K562 (cell line): ENCODE data around the gene PRKAR2B. TPM values are rescaled to one million over a fixed set of nuclear protein-coding genes. Genes with fewer than 3 reads are reported as not detected.

ENCODE experiments used
- ATAC-seq: fragments of 200-7000 bp; cut with Tn5 transposase; 3 replicates; pipeline ENCODE4 v1.9.1; 2020; ENCODE audit warnings: moderate library complexity
- BruUV-seq: library from RNA; stranded (reverse); fragments of 400-500 nt; replicated peaks from 2 replicates; lab custom pipeline; 2021; lab: Mats Ljungman, UMichigan
- CTCF ChIA-PET: fragments of 300-600 bp; formaldehyde crosslinking; extraction: SDS; loops from one replicate; lab custom pipeline; 2021; ENCODE audit warnings: low intra/inter-chr PET ratio; lab: Yijun Ruan, JAX
- POLR2A ChIA-PET: fragments of 300-600, 350-650 bp; sonication (Branson Sonifier 250); formaldehyde crosslinking; extraction: SDS; loops from one replicate; lab custom pipeline; 2021; ENCODE audit warnings: antibody characterized with exemption, inconsistent platforms; lab: Yijun Ruan, JAX
- DNase-seq, 4 experiments: peaks; one replicate each; pipeline versions ENCODE4 v3.0.0 to v3.0.0-alpha.2; 2011 to 2018; ENCODE audit warnings: low spot score in 3 of 4, mixed read lengths in 3 of 4; ENCODE audit errors: extremely low read depth in 1 of 4
- FAIRE-seq: peaks from 2 replicates; lab custom pipeline; 2011; peaks lifted over from hg19 to GRCh38; lab: Jason Lieb, UNC
- H2AFZ ChIP-seq: 2 replicates; pipeline ENCODE4 v1.6.0; 2011; ENCODE audit warnings: low read depth, low read length, control low read depth, inconsistent platforms
- H3K27ac ChIP-seq: fragments of 200-600 bp; 3 replicates; pipeline ENCODE4 v1.8.0; 2011; ENCODE audit warnings: low read depth, mild to moderate bottlenecking, control low read depth, inconsistent platforms, low read length, moderate library complexity, mixed read lengths; ENCODE audit errors: extremely low read depth
- H3K27me3 ChIP-seq, 2 experiments: fragments of 300-600 bp in 1 of 2; 2 replicates in 1 of 2; 3 replicates in 1 of 2; pipeline versions ENCODE4 v1.6.0 to v1.8.0; 2011; ENCODE audit warnings: inconsistent platforms in 2 of 2, low read length in 2 of 2, mild to moderate bottlenecking in 1 of 2, mixed read lengths in 1 of 2, moderate library complexity in 1 of 2; ENCODE audit not compliant: control insufficient read depth in 2 of 2, insufficient read depth in 2 of 2
- H3K36me3 ChIP-seq: fragments of 300-600 bp; 3 replicates; pipeline ENCODE4 v1.8.0; 2011; ENCODE audit warnings: mild to moderate bottlenecking, low read length, inconsistent platforms; ENCODE audit not compliant: control insufficient read depth, insufficient read depth
- H3K4me1 ChIP-seq, 2 experiments: fragments of 200-600 bp in 1 of 2; replicated peaks in 1 of 2; 2 replicates in 1 of 2; 3 replicates in 1 of 2; pipeline versions ENCODE4 v1.5.1 to v1.8.0; 2011; ENCODE audit warnings: inconsistent platforms in 2 of 2, low read length in 2 of 2, mild to moderate bottlenecking in 1 of 2, mixed read lengths in 1 of 2, moderate library complexity in 1 of 2; ENCODE audit not compliant: control insufficient read depth in 2 of 2, insufficient read depth in 2 of 2
- H3K4me2 ChIP-seq: 2 replicates; pipeline ENCODE4 v1.6.1; 2011; ENCODE audit warnings: low read length, control low read depth, inconsistent platforms, mixed read lengths; ENCODE audit not compliant: insufficient read depth
- H3K4me3 ChIP-seq: fragments of 200-600 bp; sonication (generic), shearing (Covaris generic); 2 replicates; pipeline ENCODE4 v1.5.1; 2016; ENCODE audit warnings: control low read depth, inconsistent platforms
- H3K79me2 ChIP-seq: fragments of 200-600 bp; 3 replicates; pipeline ENCODE4 v1.8.0; 2011; ENCODE audit warnings: low read length, inconsistent platforms; ENCODE audit not compliant: control insufficient read depth, insufficient read depth
- H3K9ac ChIP-seq, 2 experiments: 2 replicates each; pipeline versions ENCODE4 v1.6.0 to v1.6.1; 2011; ENCODE audit warnings: low read depth in 2 of 2, low read length in 2 of 2, control low read depth in 1 of 2, inconsistent platforms in 1 of 2, mild to moderate bottlenecking in 1 of 2, mixed read lengths in 1 of 2; ENCODE audit not compliant: insufficient read depth in 1 of 2
- H3K9me1 ChIP-seq: one replicate; pipeline ENCODE4 v1.6.0; 2011; ENCODE audit warnings: inconsistent platforms, mild to moderate bottlenecking, low read length, moderate library complexity; ENCODE audit not compliant: control insufficient read depth, insufficient read depth
- H3K9me3 ChIP-seq: replicated peaks from 2 replicates; pipeline ENCODE4 v1.5.1; 2011; ENCODE audit warnings: low read depth, low read length, inconsistent platforms; ENCODE audit not compliant: control insufficient read depth, insufficient read depth
- H4K20me1 ChIP-seq: replicated peaks from 2 replicates; pipeline ENCODE4 v1.6.1; 2011; ENCODE audit warnings: low read length, inconsistent platforms, mixed read lengths; ENCODE audit not compliant: control insufficient read depth, insufficient read depth
- BRD9 ChIP-seq: fragments of 450-650 bp; IDR thresholded peaks from 2 replicates; pipeline ENCODE4 v1.6.1; 2018; ENCODE audit warnings: low read depth; ENCODE audit not compliant: partially characterized antibody
- JUND ChIP-seq, 2 experiments: IDR thresholded peaks; 2 replicates in 1 of 2; 3 replicates in 1 of 2; pipeline ENCODE4 v1.6.1; 2011; ENCODE audit warnings: borderline replicate concordance in 2 of 2, low read depth in 2 of 2, low read length in 2 of 2, improper control_type of control experiment in 1 of 2, missing biosample characterization in 1 of 2, missing genetic modification characterization in 1 of 2, missing genetic modification reagents in 1 of 2
- RAD51 ChIP-seq: fragments of 450-650 bp; IDR thresholded peaks from 2 replicates; pipeline ENCODE4 v1.7.1; 2016; ENCODE audit warnings: low read depth, mild to moderate bottlenecking, borderline replicate concordance
- ZNF121 ChIP-seq: sonication (generic); formaldehyde crosslinking; conservative IDR thresholded peaks from 2 replicates; pipeline ENCODE4 v1.8.0; 2022; ENCODE audit warnings: missing genetic modification reagents
- whole genome bisulfite sequencing: fragments of 100-300 bp; shearing (Covaris generic); methylation state at CpG from one replicate; pipeline ENCODE4 v1.1.6; 2016; ENCODE audit warnings: low coverage, mixed read lengths; ENCODE audit not compliant: insufficient coverage; ENCODE audit errors: missing lambda C conversion rate; 5-methylcytosine and 5-hydroxymethylcytosine counted together
- in situ Hi-C: fragments of 300-500 bp; cut with MboI; formaldehyde crosslinking; loops from 4 replicates; pipeline ENCODE4 v1.15.0; 2018; ENCODE audit warnings: inconsistent platforms, mixed read lengths
- intact Hi-C: fragments of 100-400 bp; cut with micrococcal nuclease; formaldehyde crosslinking; loops from 2 replicates; pipeline ENCODE4 v1.14.2; 2022
- polyA plus RNA-seq, 8 experiments: library from polyadenylated mRNA; depleted of rRNA in 4 of 8; stranded (reverse) in 5 of 8; unstranded in 3 of 8; fragments of >200 nt; fragmentation: Nextera tagmentation in 2 of 8; fragmentation: Illumina TruSeq in 1 of 8; extraction: Ambion mirVana in 2 of 8; extraction: Trizol in 1 of 8; gene quantifications; 2 replicates each; pipeline versions ENCODE4 v1.2.1 to v1.2.3, GENCODE V29; 2011 to 2014; ENCODE audit warnings: inconsistent platforms in 1 of 8, missing spikeins in 1 of 8
- total RNA-seq, 7 experiments: library from RNA; depleted of rRNA in 6 of 7; stranded (reverse); fragments of >200 nt in 6 of 7; fragmentation: Illumina TruSeq in 2 of 7; extraction: Trizol in 2 of 7; gene quantifications; 2 replicates each; pipeline versions ENCODE4 v1.2.1 to v1.2.3, GENCODE V29; 2011 to 2021; ENCODE audit warnings: low replicate concordance in 1 of 7

PRKAR2B gene
- total and polyA plus RNA-seq, 9 of the 15 experiments (the other 6 are each of a cell fraction or from before 2014, with no cell fraction given), result 59.0 to 173 (median 129) TPM

DNA sequence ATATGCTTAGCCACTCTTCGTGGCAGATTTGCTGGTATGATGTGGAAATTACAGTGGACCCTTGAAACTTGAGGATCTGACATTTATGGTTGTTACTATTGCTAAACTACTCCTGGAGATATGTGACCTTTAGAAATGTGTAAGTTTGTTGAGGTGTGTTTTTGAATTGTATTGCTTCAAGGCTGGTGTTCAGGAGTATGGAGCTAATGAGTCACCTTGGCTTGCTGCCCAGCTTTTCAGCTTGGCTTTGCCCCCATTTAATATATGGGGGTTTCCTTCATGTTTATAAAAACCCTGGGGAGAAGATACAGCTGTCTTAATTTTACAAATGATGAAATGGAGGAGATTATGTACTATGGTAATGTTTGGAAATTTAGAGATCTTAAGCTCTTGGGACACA lies 135.9 kb downstream of the PRKAR2B start (continued):
- TF ChIP-seq JUND (IDR thresholded peaks at IDR 0.05; ENCODE audit: borderline replicate concordance, low read depth, low read length), result peak; percentile 79; the same call in 1 of the 2 replicates
- peak; percentile 67; the same call in 1 of the 3 replicates for TF ChIP-seq JUND (tag; IDR thresholded peaks at IDR 0.05; ENCODE audit: borderline replicate concordance, low read depth, low read length)

GRCh38 chr7:107181172-107181571 lies 136.7 kb downstream of the PRKAR2B start:
- H3K9ac ChIP-seq, result no peak overlapping the region
- no peak overlapping the region; the same call in 2 of the 3 replicates for H3K27ac ChIP-seq
- FAIRE-seq (no peak), DNase-seq (no peak), ATAC-seq (no peak)
- peaks cover 0 to 5% of the 10 kb centered on the region in 2 experiments; a peak in 2 of 5 replicates for H3K4me1 ChIP-seq
- H3K79me2 ChIP-seq, result peaks cover 19% of the 10 kb centered on the region; the same call in 2 of the 3 replicates
- CTCF ChIA-PET, result no interaction called here
- no peak overlapping the region for H3K4me3 ChIP-seq
- no peak overlapping the region for H2AFZ ChIP-seq
- H3K27me3 ChIP-seq, result no peaks in the 10 kb centered on the region
- intact Hi-C loops (no loop called here), in situ Hi-C loops (no loop called here)
- H4K20me1 ChIP-seq, result no peaks in the 10 kb centered on the region
- no TSS peak for BruUV-seq
- peak; percentile 60 for TF ChIP-seq ZNF121
- TF ChIP-seq BRD9, result no peak
- no peak for TF ChIP-seq RAD51
- no peaks in the 10 kb centered on the region for H3K9me1 ChIP-seq
- 76% methylated on average over 5 of the region's 5 CpGs for WGBS
- peaks cover 45% of the 10 kb centered on the region for H3K36me3 ChIP-seq
- H3K4me2 ChIP-seq, result no peak overlapping the region
- POLR2A ChIA-PET, result interaction anchor here (0.6 to 3.8 kb wide), 7 partner anchors 8 to 399 kb away, joined by 3 to 35 read pairs (median 6); partner anchors contain the start of genes BCAP29 and HBP1
- no peaks in the 10 kb centered on the region for H3K9me3 ChIP-seq
